NCI-H345 (cell line): Measurements from ENCODE around the gene TRMT11.
"Not testable (repeated sequence)": the region's sequence is repeated elsewhere in the genome, so short reads cannot be mapped to it uniquely, and the experiment has no call there.

Experiments
- DNase-seq: peaks from one replicate; lab custom pipeline; 2025; lab: John Stamatoyannopoulos, UW

The TRMT11 gene

GRCh38 chr6:125994670-125995488 lies 8.5 kb downstream of the TRMT11 start:
- peak; percentile 8 for DNase-seq

GRCh38 chr6:125995972-125996580 lies 9.7 kb downstream of the TRMT11 start:
- peak; percentile 75 for DNase-seq

- no peak for DNase-seq
These were observed 16.7 kb downstream of the TRMT11 start for GRCh38 chr6:126002755-126003679.

GRCh38 chr6:126007800-126008199 lies 21.5 kb downstream of the TRMT11 start:
- DNase-seq: no peak

GRCh38 chr6:126010040-126010439 lies 23.7 kb downstream of the TRMT11 start:
- DNase-seq: no peak

- DNase-seq: no peak
These were observed 29.5 kb downstream of the TRMT11 start for GRCh38 chr6:126015863-126016262.

- no peak for DNase-seq
These were observed 30.3 kb downstream of the TRMT11 start for GRCh38 chr6:126016591-126016990.

- no peak for DNase-seq
These were observed 31.3 kb downstream of the TRMT11 start for GRCh38 chr6:126017668-126018067.

- no peak for DNase-seq
These were observed 34.1 kb downstream of the TRMT11 start for GRCh38 chr6:126020305-126021050.

- DNase-seq: not testable (repeated sequence)
These were observed 37.1 kb downstream of the TRMT11 start for GRCh38 chr6:126023474-126023873.

GRCh38 chr6:126026001-126026400 lies 39.7 kb downstream of the TRMT11 start:
- DNase-seq: no peak

GRCh38 chr6:126027601-126028000 lies 41.3 kb downstream of the TRMT11 start:
- DNase-seq: no peak

GRCh38 chr6:126030045-126030444 lies 43.7 kb downstream of the TRMT11 start:
- no peak for DNase-seq

GRCh38 chr6:126033696-126034095 lies 47.4 kb downstream of the TRMT11 start:
- peak; percentile 2 for DNase-seq

GRCh38 chr6:126034656-126035055 lies 48.3 kb downstream of the TRMT11 start:
- no peak for DNase-seq

GRCh38 chr6:126035764-126036163 lies 49.4 kb downstream of the TRMT11 start:
- DNase-seq: no peak

- no peak for DNase-seq
These were observed 51.9 kb downstream of the TRMT11 start for GRCh38 chr6:126038234-126038633.

- DNase-seq: no peak
These were observed 52.9 kb downstream of the TRMT11 start for GRCh38 chr6:126039284-126039683.

- DNase-seq: no peak
These were observed 54.1 kb downstream of the TRMT11 start for GRCh38 chr6:126040394-126040793.

GRCh38 chr6:126040826-126041225 lies 54.5 kb downstream of the TRMT11 start:
- no peak for DNase-seq

- DNase-seq: no peak
These were observed 55.2 kb downstream of the TRMT11 start for GRCh38 chr6:126041516-126041915.

- no peak for DNase-seq
These were observed 55.7 kb downstream of the TRMT11 start for GRCh38 chr6:126042001-126042419.
